Esophagus squamous epithelium (tissue), 5 donors: ENCODE results near the gene N4BP2L2. TPM values are rescaled to one million over a fixed set of nuclear protein-coding genes. Genes with fewer than 3 reads are reported as not detected.

ENCODE experiments used
- DNase-seq: peaks from one replicate; lab custom pipeline; 2025; lab: John Stamatoyannopoulos, UW
- H3K27ac ChIP-seq, 4 donors: fragments of 200-600 bp; sonication (generic); one replicate each; pipeline ENCODE4 v1.5.1; 2016 to 2019; ENCODE audit warnings: mild to moderate bottlenecking in 1 of 4
- H3K27me3 ChIP-seq, 4 donors: fragments of 200-600 bp; sonication (generic); 1 replicate in 3 of 4; 2 replicates in 1 of 4; pipeline versions ENCODE4 v1.5.1 to v1.6.0; 2017 to 2021; ENCODE audit warnings: antibody characterized with exemption in 1 of 4
- H3K36me3 ChIP-seq, 3 donors: fragments of 200-600 bp; sonication (generic); one replicate each; pipeline ENCODE4 v1.5.1; 2016 to 2019
- H3K4me1 ChIP-seq, 3 donors: fragments of 200-600 bp; sonication (generic); one replicate each; pipeline ENCODE4 v1.5.1; 2017 to 2019
- H3K4me3 ChIP-seq, 4 donors: fragments of 200-600 bp; sonication (generic); 1 replicate in 3 of 4; 2 replicates in 1 of 4; pipeline ENCODE4 v1.5.1; 2016 to 2019; ENCODE audit warnings: mild to moderate bottlenecking in 2 of 4, moderate library complexity in 1 of 4
- H3K9me3 ChIP-seq, 3 donors: fragments of 200-600 bp; sonication (generic); one replicate each; pipeline ENCODE4 v1.5.1; 2016 to 2019
- CTCF ChIP-seq, 6 experiments: fragments of 450-650 bp in 4 of 6; fragments of 200-600 bp in 2 of 6; sonication (generic) in 2 of 6; IDR thresholded peaks; one replicate each; pipeline ENCODE4 v1.5.1; 2016 to 2019; ENCODE audit warnings: antibody characterized with exemption in 6 of 6, mild to moderate bottlenecking in 4 of 6, moderate library complexity in 4 of 6
- POLR2A ChIP-seq, 4 donors: fragments of 450-650 bp; IDR thresholded peaks; one replicate each; pipeline ENCODE4 v1.6.1; 2017; ENCODE audit warnings: antibody characterized with exemption in 4 of 4, mild to moderate bottlenecking in 4 of 4, moderate library complexity in 3 of 4
- WGBS, 2 donors: methylation state at CpG; one replicate each; pipeline ENCODE4 v1.1.5; 2018; 5-methylcytosine and 5-hydroxymethylcytosine counted together
- intact Hi-C: fragments of 100-400 bp; cut with DNase I; formaldehyde crosslinking; loops from one replicate; pipeline ENCODE4 v1.15.0; 2022
- total RNA-seq, 4 donors: library from RNA; depleted of rRNA; stranded (reverse); fragments of >200 nt; gene quantifications; one replicate each; pipeline ENCODE4 v1.1.0, GENCODE V29; 2016
- donor health status: DM: yes; HTN: yes; CAD: no.

The N4BP2L2 gene
- total RNA-seq, 4 donors from 2014 or later, result 32.8 to 136 (median 50.3) TPM

DNA sequence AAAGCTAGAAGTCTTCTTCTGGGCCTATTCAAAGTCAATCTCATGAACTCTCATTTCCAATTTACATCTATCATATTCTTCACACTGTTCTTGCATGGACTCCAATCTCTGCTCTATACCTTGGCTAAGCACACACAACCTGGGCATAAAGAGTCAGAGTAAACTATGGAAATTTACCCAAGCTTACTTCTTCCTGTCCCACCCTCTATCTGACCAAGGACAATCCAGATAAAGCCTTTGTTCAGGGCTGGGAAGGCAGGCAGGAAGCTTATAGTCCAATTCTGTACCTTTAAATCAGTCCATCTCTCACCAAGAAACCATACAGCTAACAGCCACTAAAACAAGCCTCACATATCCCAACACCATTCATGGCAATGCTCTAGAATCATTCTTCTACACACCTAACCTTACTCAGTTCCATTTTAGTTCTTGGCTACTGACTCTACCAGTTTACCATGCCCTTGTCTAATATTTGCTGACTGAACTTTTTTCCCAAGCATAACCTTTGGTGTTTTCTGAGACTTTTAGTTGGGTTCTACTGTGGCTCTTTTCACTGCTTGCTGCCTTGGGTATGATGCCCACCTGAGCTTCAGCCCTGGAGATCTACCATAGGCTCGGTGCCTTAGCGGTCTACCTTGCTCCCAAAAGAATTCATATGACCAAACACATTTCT lies 38.9 kb downstream of the N4BP2L2 start:
- intact Hi-C loops, result no loop called here
- Histone ChIP-seq H3K27me3 (no peaks in the 10 kb centered on the region), H3K4me3 (no peak overlapping the region), H3K9me3 (no peaks in the 10 kb centered on the region), H3K27ac (no peak overlapping the region), H3K36me3 (no peaks in the 10 kb centered on the region), H3K4me1 (peaks cover 0 to 5% (median 0%) of the 10 kb centered on the region in 3 donors)
- no peak for DNase-seq
- TF ChIP-seq POLR2A (IDR thresholded peaks at IDR 0.05) (no peak), CTCF (IDR thresholded peaks at IDR 0.05) (no peak)
- 97 to 100% methylated on average over 2 of the region's 2 CpGs for WGBS, 2 donors

GRCh38 chr13:32497589-32497988 lies 41.0 kb downstream of the N4BP2L2 start:
- Histone ChIP-seq H3K36me3 (no peaks in the 10 kb centered on the region), H3K9me3 (no peaks in the 10 kb centered on the region), H3K27ac (no peak overlapping the region), H3K4me3 (no peak overlapping the region), H3K4me1 (peaks cover 0 to 5% (median 0%) of the 10 kb centered on the region in 3 donors), H3K27me3 (no peaks in the 10 kb centered on the region)
- no peak for TF ChIP-seq CTCF (IDR thresholded peaks at IDR 0.05)
- TF ChIP-seq POLR2A (IDR thresholded peaks at IDR 0.05), result no peak
- intact Hi-C loops, result no loop called here
- 50 to 61% methylated on average over 1 of the region's 1 CpG for WGBS, 2 donors
- DNase-seq, result no peak

- 15 to 21% methylated on average over 1 of the region's 1 CpG for WGBS, 2 donors
- TF ChIP-seq POLR2A (IDR thresholded peaks at IDR 0.05) (no peak), CTCF (IDR thresholded peaks at IDR 0.05) (no peak)
- Histone ChIP-seq H3K27me3 (no peaks in the 10 kb centered on the region), H3K36me3 (no peaks in the 10 kb centered on the region), H3K4me1 (peaks cover 0 to 5% (median 0%) of the 10 kb centered on the region in 3 donors), H3K27ac (no peak overlapping the region), H3K4me3 (no peak overlapping the region), H3K9me3 (no peaks in the 10 kb centered on the region)
- no peak for DNase-seq
- intact Hi-C loops, result no loop called here
These were observed 41.9 kb downstream of the N4BP2L2 start for GRCh38 chr13:32496599-32497160.

GRCh38 chr13:32495841-32496240 lies 42.8 kb downstream of the N4BP2L2 start:
- intact Hi-C loops, result no loop called here
- H3K9me3 ChIP-seq, result no peaks in the 10 kb centered on the region
- WGBS, 2 donors, result 95% methylated on average over 4 of the region's 4 CpGs; no CpG with 5 or more reads in 1 of the 2 donors
- H3K4me3 ChIP-seq, result no peak overlapping the region
- H3K4me1 ChIP-seq, result peaks cover 0 to 5% (median 0%) of the 10 kb centered on the region in 3 donors
- H3K36me3 ChIP-seq, result no peaks in the 10 kb centered on the region
- H3K27me3 ChIP-seq, result no peaks in the 10 kb centered on the region
- DNase-seq, result no peak
- TF ChIP-seq CTCF (IDR thresholded peaks at IDR 0.05) (no peak), POLR2A (IDR thresholded peaks at IDR 0.05) (no peak)
- H3K27ac ChIP-seq, result no peak overlapping the region

GRCh38 chr13:32495429-32495828 lies 43.2 kb downstream of the N4BP2L2 start:
- Histone ChIP-seq H3K4me1 (peaks cover 0 to 5% (median 0%) of the 10 kb centered on the region in 3 donors), H3K4me3 (no peak overlapping the region), H3K27me3 (no peaks in the 10 kb centered on the region), H3K27ac (no peak overlapping the region), H3K36me3 (no peaks in the 10 kb centered on the region), H3K9me3 (no peaks in the 10 kb centered on the region)
- intact Hi-C loops, result no loop called here
- no peak for DNase-seq
- TF ChIP-seq CTCF (IDR thresholded peaks at IDR 0.05) (no peak), POLR2A (IDR thresholded peaks at IDR 0.05) (no peak)
- 86 to 88% methylated on average over 5 of the region's 5 CpGs for WGBS, 2 donors
